Neural cell (in vitro differentiated cells): Measurements from ENCODE around the gene CLEC10A.

ENCODE experiments used
- CTCF ChIP-seq: fragments of 450-650 bp; IDR thresholded peaks from 2 replicates; pipeline ENCODE4 v1.5.1; 2014; ENCODE audit warnings: antibody characterized with exemption, mild to moderate bottlenecking, moderate library complexity; ENCODE audit not compliant: poor library complexity, severe bottlenecking
- EZH2 ChIP-seq: fragments of 200-600, 300-800 bp; shearing (Covaris generic), sonication (generic); IDR thresholded peaks from 2 replicates; pipeline ENCODE4 v1.6.1; 2014; ENCODE audit warnings: antibody characterized with exemption, low read length, borderline replicate concordance, mild to moderate bottlenecking; ENCODE audit not compliant: insufficient read depth, poor library complexity, severe bottlenecking
- MXI1 ChIP-seq: fragments of 450-650 bp; conservative IDR thresholded peaks from 2 replicates; pipeline ENCODE4 v1.6.1; 2014; ENCODE audit warnings: antibody characterized with exemption, mild to moderate bottlenecking; ENCODE audit not compliant: poor library complexity, severe bottlenecking
- POLR2AphosphoS5 ChIP-seq: IDR thresholded peaks from 2 replicates; pipeline ENCODE4 v1.6.1; 2012
- SMC3 ChIP-seq: fragments of 450-650 bp; conservative IDR thresholded peaks from 2 replicates; pipeline ENCODE4 v1.6.1; 2014; ENCODE audit warnings: antibody characterized with exemption, mild to moderate bottlenecking, moderate library complexity; ENCODE audit not compliant: poor library complexity
- TAF1 ChIP-seq: IDR thresholded peaks from 2 replicates; pipeline ENCODE4 v1.6.1; 2012; ENCODE audit warnings: low read depth

- TF ChIP-seq EZH2 (no peak), CTCF (no peak), MXI1 (no peak), POLR2AphosphoS5 (no peak), TAF1 (no peak), SMC3 (no peak)
Measured at GRCh38 chr17:7120123-7120522, 40.1 kb upstream of the CLEC10A start.
